ENCODE results near the gene BBX.

- no peak for TF ChIP-seq CTCF (IDR thresholded peaks at IDR 0.05; ENCODE audit: low read depth, low read length, missing input control)
- no peak for TF ChIP-seq RAD21 (IDR thresholded peaks at IDR 0.05)
- no peak for TF ChIP-seq JUND (IDR thresholded peaks at IDR 0.05)
- no peak for TF ChIP-seq REST (IDR thresholded peaks at IDR 0.05)
- TF ChIP-seq RXRA (IDR thresholded peaks at IDR 0.05) = no peak
- no peak for TF ChIP-seq ATF3 (IDR thresholded peaks at IDR 0.05)
- TF ChIP-seq MAX (IDR thresholded peaks at IDR 0.05) = no peak
- no peak for TF ChIP-seq GABPA (IDR thresholded peaks at IDR 0.05 in 1 of 2, conservative IDR thresholded peaks at IDR 0.05 in 1 of 2)
- TF ChIP-seq TAF1 (conservative IDR thresholded peaks at IDR 0.05) = no peak
Measured at GRCh38 chr3:107590786-107591185, 68.0 kb downstream of the BBX start.
